ENCODE data around the gene OGFOD1.

DNA sequence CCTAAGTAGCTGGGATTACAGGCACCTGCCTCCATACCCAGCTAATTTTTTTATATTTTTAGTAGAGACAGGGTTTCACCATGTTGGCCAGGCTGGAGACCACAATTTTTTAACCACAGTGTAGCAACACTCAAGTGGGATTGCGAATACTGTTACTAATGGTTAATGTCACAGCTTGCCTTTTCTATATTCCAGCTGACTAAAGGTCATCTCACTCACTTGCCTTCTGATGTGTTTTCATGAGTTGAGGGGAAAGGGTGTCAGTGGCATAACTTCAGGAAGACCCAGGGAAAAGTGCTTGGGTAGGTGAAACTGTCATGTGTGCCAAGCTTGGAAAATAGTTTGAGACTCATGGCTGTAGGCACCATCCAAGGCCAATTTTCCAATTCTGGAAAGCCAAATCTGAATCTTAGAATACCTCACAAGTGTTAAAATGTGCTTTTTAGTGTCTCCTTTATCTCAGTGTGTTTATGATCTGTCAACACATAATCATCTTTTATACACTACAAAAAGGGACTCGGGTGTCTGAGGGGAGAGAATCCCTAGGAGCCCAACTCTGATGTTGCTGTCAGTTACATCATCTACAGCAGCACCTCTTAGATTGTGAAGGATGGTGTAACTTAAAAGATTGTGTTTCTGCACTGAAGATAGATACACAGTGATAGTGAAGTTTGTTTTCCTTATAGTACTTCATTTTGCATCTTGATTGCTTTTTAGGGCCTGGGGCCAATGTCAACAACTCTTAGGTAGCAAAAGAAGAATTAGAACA is 27.1 kb downstream of the OGFOD1 start:
- TF ChIP-seq CREB1 (CRISPR knock-in tag; IDR thresholded peaks at IDR 0.05; ENCODE audit: low read depth) (no peak), JUNB (IDR thresholded peaks at IDR 0.05; ENCODE audit: unreplicated experiment) (no peak)
- TF ChIP-seq, protein P1, sequence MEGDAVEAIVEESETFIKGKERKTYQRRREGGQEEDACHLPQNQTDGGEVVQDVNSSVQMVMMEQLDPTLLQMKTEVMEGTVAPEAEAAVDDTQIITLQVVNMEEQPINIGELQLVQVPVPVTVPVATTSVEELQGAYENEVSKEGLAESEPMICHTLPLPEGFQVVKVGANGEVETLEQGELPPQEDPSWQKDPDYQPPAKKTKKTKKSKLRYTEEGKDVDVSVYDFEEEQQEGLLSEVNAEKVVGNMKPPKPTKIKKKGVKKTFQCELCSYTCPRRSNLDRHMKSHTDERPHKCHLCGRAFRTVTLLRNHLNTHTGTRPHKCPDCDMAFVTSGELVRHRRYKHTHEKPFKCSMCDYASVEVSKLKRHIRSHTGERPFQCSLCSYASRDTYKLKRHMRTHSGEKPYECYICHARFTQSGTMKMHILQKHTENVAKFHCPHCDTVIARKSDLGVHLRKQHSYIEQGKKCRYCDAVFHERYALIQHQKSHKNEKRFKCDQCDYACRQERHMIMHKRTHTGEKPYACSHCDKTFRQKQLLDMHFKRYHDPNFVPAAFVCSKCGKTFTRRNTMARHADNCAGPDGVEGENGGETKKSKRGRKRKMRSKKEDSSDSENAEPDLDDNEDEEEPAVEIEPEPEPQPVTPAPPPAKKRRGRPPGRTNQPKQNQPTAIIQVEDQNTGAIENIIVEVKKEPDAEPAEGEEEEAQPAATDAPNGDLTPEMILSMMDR (conservative IDR thresholded peaks at IDR 0.05; ENCODE audit: low read depth in 2 of 2): no peak
